Measurements from ENCODE around the gene ABHD8.
A peak's percentile ranks its signal among the peaks of the same experiment; 100 is the strongest.

- TF ChIP-seq, protein P1, sequence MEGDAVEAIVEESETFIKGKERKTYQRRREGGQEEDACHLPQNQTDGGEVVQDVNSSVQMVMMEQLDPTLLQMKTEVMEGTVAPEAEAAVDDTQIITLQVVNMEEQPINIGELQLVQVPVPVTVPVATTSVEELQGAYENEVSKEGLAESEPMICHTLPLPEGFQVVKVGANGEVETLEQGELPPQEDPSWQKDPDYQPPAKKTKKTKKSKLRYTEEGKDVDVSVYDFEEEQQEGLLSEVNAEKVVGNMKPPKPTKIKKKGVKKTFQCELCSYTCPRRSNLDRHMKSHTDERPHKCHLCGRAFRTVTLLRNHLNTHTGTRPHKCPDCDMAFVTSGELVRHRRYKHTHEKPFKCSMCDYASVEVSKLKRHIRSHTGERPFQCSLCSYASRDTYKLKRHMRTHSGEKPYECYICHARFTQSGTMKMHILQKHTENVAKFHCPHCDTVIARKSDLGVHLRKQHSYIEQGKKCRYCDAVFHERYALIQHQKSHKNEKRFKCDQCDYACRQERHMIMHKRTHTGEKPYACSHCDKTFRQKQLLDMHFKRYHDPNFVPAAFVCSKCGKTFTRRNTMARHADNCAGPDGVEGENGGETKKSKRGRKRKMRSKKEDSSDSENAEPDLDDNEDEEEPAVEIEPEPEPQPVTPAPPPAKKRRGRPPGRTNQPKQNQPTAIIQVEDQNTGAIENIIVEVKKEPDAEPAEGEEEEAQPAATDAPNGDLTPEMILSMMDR (conservative IDR thresholded peaks at IDR 0.05 in 1 of 2, IDR thresholded peaks at IDR 0.05 in 1 of 2; ENCODE audit: low read depth in 1 of 2, low read length in 2 of 2): peak; percentile 89 to 91
- TF ChIP-seq EZH2 (IDR thresholded peaks at IDR 0.05; ENCODE audit: low read length, missing control alignments): no peak
These were observed 43.0 kb upstream of the ABHD8 start for GRCh38 chr19:17346109-17346671.
